Measurements from ENCODE around the gene CARD19.
A peak's percentile ranks its signal among the peaks of the same experiment; 100 is the strongest.

The CARD19 gene

GRCh38 chr9:93122721-93123221, 26.8 kb downstream of the CARD19 start:
- peak; percentile 4 for DNase-seq

- no peak for DNase-seq
Observed at GRCh38 chr9:93123561-93124283, 27.7 kb downstream of the CARD19 start.

DNA sequence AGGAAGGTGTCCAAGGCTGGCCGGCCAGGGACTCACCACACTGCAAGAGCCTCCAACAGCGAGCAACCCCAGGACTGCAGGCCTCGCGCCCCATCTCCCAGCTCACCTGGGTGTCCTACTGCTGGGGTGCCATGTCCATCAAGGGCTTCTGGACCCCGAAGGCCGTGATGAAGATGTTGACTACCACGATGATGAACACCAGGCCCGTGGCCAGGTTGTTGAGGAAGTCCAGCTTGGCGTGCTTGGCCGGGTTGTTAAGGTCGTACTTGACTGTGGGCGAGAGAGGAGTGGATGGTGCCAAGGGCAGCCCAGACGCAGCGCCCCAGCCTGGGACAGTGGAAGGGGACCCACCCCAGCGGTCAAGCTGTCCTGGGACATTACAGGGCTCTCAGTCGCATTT, 28.8 kb downstream of the CARD19 start:
- no peak for DNase-seq

DNA sequence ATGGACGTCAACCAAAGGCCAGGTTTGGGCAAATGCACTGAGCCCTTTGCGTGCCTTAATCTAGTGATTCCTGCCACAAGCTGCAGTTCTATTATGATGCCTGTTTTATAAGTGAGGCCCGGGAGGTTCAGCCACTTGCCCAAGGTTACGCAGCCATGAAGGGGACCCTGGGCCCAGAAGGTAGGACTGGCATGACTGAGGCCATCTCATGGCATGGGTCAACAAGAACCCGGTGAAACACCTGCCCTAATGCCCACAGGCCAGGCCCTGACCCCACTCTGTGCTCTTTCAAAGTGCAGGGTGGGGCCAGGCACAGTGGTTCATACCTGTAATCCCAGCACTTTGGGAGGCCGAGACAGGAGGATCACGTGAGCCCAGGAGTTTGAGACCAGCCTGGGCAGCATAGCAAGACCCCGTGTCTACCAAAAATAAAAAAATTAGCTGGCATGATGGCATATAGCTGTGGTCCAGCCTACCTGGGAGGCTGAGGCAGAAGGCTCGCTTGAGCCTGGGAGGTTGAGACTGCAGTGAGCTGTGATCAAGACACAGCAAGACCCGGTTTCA, 29.4 kb downstream of the CARD19 start:
- no peak for DNase-seq

- DNase-seq, result no peak
Observed at GRCh38 chr9:93126151-93126781, 30.2 kb downstream of the CARD19 start.

- DNase-seq, result peak; percentile 14
Observed at GRCh38 chr9:93126825-93127368, 30.9 kb downstream of the CARD19 start.

DNA sequence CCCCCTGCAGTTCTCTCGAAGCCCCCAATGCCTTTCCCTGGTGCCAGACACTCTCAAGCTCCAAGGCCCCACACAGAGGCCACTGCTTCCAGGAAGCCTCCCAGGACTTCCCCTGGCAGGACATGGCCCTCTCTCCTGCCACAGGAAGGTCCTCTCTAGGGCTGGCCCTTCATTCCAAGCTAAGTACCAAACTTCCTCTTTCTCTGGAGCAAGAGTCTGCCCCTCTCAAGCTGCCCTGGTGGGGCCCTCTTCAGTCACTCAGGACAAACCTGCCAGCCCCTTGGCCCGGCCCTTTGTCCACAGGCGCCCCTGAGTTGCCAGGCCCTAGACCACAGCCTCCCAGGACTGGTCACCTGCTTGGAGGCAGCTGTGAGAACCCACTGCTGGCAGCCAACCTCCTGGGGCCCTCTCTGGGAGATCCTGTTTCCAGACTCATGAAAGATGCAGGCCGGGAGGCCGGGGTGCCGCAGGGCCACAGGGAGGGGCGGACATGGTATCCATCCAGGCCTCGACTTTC, 31.4 kb downstream of the CARD19 start:
- no peak for DNase-seq

GRCh38 chr9:93128011-93128714, 32.1 kb downstream of the CARD19 start:
- DNase-seq, result no peak

GRCh38 chr9:93128715-93129224, 32.8 kb downstream of the CARD19 start:
- no peak for DNase-seq

DNA sequence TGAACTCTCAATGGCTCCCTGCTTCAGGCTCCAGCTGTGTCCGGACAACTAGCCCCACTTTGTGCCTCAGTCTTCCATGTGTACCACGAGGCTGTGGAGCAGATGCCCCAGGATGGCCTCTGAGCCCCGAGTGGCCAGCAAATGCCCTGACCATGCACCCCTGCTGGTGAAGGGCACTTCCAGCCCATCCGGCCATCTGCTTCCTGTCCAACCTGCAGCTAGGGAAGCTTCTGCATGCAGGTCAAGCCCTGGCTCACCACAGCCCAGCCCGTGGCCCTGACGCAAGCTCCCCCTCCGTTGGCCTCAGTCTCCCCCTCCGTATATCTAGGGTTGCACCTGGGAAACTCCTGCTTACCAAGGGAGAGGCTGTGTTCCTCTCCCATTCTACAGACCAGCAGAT, 33.3 kb downstream of the CARD19 start:
- DNase-seq, result no peak

GRCh38 chr9:93129691-93130500, 33.9 kb downstream of the CARD19 start:
- no peak for DNase-seq

- DNase-seq, result no peak
Observed at GRCh38 chr9:93130861-93131481, 35.0 kb downstream of the CARD19 start.

DNA sequence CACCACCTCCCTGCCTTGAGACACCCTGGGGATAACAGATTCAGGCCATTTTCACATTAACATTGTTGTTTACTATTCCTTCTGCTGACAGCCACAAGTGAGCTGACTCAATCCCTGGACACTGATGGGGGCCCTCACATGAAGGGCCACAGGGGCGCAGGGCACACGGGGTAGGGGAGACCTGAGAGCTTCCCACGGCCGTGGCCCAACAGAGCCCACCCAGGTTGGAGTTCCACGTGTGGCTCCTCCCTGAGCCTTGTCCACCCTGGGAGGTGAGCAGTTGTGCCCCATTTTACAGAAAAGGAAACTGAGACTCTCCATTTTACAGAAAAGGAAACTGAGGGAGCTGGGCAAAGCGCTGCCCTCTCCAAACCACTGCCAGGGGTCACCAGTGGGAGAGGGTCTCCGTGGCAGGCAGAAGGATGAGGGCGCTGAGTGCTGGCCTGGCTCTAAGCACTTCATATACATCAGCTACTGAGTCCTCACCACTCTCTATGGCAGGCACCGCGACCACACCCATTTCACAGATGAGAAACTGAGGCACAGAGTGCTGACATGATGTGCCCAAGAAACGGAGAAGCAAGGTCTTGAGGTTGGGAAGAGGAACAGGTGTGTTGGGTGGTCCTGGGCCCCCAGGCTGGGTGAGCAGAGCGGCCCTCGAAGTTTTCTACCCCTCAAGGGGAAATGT, 35.7 kb downstream of the CARD19 start:
- no peak for DNase-seq

DNA sequence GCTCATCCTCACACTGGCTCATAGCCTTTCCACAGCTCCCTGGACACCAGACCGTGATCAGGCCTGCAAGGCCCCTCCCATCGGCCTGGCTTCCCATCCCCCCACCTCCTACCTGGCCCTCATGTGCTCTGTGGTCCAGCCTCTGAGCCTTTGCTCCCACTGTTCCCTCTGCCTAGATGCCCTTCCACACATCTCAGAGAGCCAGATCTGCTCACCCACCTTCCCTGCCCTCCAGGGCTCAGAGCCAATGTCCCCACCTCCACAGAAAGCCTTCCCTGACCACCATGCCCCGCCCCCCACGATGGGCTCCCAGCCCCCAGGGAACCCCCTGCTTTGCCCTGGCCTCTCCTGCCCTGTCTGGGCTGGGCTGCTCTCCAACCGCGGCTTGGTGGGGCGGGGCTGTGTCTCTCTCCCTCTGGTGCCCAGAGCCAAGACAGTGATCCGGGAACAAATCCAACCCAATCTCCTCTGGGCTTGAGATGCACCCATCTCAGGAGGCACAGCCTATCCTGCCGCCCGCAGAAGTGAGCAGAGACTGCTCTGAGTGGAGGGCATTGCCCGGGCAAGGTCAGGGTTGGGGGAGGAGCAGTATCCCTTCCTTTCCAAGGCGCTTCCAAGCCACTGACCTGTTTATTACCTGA, 36.4 kb downstream of the CARD19 start:
- no peak for DNase-seq

DNA sequence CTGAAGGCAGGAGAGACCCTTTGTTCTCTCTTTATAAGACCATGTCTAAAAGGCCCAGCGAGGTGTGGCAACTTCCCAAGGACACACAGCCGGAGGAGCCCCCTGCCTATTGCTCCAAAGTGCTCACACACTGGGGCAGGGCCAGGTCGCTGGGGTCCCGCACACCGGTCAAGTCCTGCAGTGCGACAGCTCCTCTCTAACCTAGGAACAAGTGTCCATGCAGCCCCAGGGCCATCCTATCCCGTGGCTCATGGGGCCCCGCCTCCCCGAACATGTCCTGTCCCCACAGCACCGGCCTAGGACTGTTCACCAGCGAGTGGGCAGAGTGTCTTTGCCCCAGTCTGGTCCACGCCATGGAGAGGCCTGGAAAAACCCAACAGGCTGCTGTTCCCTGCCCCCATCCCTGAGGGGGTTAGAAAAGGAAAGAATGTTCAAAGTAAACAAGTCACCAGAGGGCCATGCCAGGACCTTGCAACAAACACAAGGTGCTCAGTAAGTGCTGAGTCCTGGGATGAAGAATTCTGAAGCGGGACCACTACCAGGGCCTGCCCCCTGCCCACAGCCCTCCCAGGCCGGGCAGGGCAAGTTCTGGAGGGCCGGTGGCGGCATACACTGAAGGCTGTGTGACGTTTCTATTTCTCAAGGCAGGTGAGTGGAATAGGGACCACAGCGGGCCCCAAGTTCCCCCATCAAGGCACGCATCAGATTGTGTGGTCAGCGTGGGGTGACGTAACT, 37.1 kb downstream of the CARD19 start:
- DNase-seq, result peak; percentile 54

- DNase-seq, result no peak
Observed at GRCh38 chr9:93133681-93134014, 37.6 kb downstream of the CARD19 start.

- peak; percentile 80 for DNase-seq
Observed at GRCh38 chr9:93134015-93134739, 38.2 kb downstream of the CARD19 start, which contains the start of gene NINJ1. Gene NINJ1, minus strand, starts transcription at chr9:93134251. Its CDS starts 34 bp downstream, at chr9:93134217.

DNA sequence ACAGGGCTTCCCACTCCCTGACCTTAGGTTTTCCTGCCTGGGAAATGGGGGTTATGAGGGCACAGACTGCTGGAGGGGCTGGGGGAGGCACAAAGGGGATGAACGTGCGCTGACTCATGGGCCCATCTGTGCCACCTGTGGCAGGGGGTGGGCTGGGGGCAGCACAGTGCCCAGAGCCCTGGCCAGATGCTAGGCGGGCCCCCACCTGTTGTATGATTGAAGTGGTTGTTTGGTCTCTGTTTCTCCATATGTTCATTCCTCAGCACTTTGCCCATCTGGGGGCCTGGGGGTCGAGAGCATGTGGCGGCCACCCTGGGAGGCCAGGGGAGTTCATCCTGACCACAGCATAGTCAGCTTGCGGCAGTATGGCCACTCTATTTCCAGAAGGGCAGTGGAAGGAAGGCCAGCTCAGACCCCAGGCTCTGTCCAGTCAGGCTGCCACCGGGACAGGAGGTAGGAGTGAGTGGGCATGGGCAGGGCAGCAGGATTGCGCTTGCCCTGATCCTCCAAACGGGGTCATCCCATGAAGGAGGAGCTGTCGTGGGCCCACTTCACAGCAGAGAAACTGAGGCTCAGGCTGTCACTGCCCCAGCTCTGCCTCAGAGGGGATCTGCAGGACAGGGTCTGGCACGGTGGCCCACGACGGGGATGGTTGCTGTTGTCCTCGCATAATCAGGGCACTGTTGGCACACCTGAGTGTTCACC, 38.9 kb downstream of the CARD19 start:
- no peak for DNase-seq
